Activated T-cell treated with anti-CD3 and anti-CD28 coated beads, Interleukin-2, amount 50 U/mL, for 24 hours (primary cell): ENCODE measurements around the gene XRCC6.
"Not testable (repeated sequence)": the region's sequence is repeated elsewhere in the genome, so short reads cannot be mapped to it uniquely, and the experiment has no call there.

Source experiments
- DNase-seq: peaks from one replicate; pipeline ENCODE4 v3.0.0-alpha.2; 2020
- H3K27ac Mint-ChIP-seq: 2 replicates; pipeline ENCODE4 v1.8.0; 2020; ENCODE audit warnings: mild to moderate bottlenecking, mixed read lengths
- H3K27me3 Mint-ChIP-seq: 2 replicates; pipeline ENCODE4 v1.8.0; 2020; ENCODE audit warnings: mixed read lengths
- H3K36me3 Mint-ChIP-seq: 2 replicates; pipeline ENCODE4 v1.8.0; 2020; ENCODE audit warnings: low read depth, mixed read lengths
- H3K4me1 Mint-ChIP-seq: 2 replicates; pipeline ENCODE4 v1.8.0; 2020; ENCODE audit warnings: low read depth, mixed read lengths
- H3K4me3 Mint-ChIP-seq: 2 replicates; pipeline ENCODE4 v1.8.0; 2020; ENCODE audit warnings: mild to moderate bottlenecking, moderate library complexity, mixed read lengths
- H3K9me3 Mint-ChIP-seq: 2 replicates; pipeline ENCODE4 v1.8.0; 2020; ENCODE audit warnings: mixed read lengths

XRCC6 gene

DNA sequence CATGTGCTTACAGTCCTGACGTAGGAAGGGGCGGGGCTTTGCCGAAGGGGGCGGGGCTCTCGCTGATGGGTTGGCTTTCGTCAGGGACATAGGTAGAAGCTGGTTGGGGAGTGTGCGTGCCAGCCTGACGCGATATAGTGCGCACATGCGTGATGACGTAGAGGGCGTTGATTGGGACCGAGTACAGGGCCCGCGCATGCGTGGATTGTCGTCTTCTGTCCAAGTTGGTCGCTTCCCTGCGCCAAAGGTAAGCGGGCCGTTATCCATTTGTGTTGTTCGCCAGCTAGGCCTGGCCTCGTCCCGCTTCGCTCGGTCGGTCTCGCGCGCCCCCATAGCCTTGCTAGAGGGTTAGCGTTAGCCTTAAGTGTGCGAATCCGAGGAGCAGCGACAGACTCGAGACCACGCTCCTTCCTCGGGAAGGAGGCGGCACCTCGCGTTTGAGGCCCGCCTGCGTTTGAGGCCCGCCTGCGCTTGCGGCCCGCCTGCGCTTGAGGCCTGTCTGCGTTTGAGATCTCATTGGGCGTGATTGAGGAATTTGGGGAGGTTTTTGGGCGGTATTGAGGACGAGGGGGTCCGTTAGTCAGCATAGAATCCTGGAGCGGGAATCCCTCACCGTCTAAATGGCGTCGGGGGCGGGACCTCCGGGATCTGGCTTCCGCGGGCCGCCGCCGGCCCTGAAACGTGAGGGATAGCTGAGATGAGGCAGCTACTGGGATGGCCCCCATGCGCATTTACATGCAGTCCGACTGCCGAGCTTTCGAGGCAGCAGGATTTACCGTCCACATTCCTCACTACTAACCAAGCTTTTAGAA, at the start of gene XRCC6:
Gene XRCC6, plus strand, starts transcription at position 197 of the 812 bp plus-strand sequence. CDS start 710 bp downstream, outside the sequence.
- H3K4me3 Mint-ChIP-seq, result peak within 1 kb of the TSS; percentile 96
- DNase-seq, result peak; percentile 100
- H3K9me3 Mint-ChIP-seq, result no peaks in the 10 kb centered on the region
- peaks cover 53% of the 10 kb centered on the region for H3K4me1 Mint-ChIP-seq
- H3K36me3 Mint-ChIP-seq, result peaks cover 82% of the 10 kb centered on the region
- H3K27ac Mint-ChIP-seq, result peak within 1 kb of the TSS; percentile 99
- no peaks in the 10 kb centered on the region for H3K27me3 Mint-ChIP-seq

DNA sequence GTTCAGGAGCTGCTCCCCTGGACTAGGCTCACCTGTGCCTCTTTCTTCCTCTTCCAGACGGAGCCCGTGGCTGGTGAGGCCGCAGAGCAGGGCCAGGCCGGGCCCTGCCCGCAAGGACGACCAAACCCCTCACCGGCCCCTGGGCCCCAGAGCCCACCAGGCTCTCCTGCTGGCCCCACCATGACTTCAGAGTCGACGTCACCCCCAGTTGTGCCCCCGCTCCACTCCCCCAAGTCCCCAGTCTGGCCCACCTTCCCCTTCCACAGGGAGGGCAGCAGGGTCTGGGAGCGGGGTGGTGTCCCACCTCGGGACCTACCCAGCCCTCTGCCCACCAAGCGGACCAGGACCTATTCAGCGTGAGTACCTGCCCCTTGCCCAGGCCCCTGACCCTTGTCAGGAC, 49.3 kb upstream of the XRCC6 start:
- Mint-ChIP-seq H3K4me1 (no peaks in the 10 kb centered on the region), H3K36me3 (peaks cover 11% of the 10 kb centered on the region), H3K4me3 (no peak overlapping the region), H3K27me3 (no peaks in the 10 kb centered on the region), H3K27ac (no peak overlapping the region), H3K9me3 (no peaks in the 10 kb centered on the region)
- no peak for DNase-seq

DNA sequence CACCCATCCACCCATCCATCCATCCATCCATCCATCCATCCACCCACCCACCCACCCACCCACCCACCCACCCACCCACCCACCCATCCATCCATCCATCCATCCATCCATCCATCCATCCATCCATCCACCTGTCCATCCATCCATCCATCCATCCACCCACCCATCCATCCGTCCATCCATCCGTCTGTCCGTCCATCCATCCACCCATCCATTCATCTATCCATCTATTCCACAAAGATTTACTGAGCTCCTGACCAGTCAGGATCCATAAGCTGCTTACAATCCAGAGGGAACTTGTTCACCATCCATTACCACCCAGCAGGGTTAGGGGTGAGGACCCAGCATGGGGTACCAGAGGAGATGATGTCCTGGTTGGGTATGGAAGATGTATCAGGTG, 48.8 kb upstream of the XRCC6 start:
- DNase-seq, result not testable (repeated sequence)

DNA sequence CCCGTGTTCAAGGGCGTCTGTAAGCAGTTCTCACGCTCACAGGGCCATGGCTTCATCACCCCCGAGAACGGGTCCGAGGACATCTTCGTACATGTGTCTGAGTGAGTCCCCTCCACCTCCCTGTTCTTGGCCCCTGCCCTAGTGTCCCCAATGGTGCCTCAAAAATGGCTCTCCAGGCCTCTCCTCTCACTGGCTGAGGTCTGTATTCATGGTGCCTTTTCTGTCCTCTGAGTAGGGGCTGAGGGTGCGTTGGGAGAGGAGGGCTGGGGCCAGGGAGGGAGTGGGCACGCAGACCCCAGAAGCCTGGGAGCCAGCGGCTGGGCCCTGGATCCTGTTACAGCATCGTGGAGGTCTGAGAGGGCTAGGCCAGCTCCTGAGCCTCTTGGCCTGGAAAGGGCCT, 47.4 kb upstream of the XRCC6 start:
- H3K27me3 Mint-ChIP-seq, result no peaks in the 10 kb centered on the region

More for the DNA sequence above, 48.8 kb upstream of the XRCC6 start:
- not testable (repeated sequence) for H3K27ac Mint-ChIP-seq, H3K4me1 Mint-ChIP-seq, H3K27me3 Mint-ChIP-seq, H3K9me3 Mint-ChIP-seq, H3K4me3 Mint-ChIP-seq
- H3K36me3 Mint-ChIP-seq, result peaks cover 16% of the 10 kb centered on the region

DNA sequence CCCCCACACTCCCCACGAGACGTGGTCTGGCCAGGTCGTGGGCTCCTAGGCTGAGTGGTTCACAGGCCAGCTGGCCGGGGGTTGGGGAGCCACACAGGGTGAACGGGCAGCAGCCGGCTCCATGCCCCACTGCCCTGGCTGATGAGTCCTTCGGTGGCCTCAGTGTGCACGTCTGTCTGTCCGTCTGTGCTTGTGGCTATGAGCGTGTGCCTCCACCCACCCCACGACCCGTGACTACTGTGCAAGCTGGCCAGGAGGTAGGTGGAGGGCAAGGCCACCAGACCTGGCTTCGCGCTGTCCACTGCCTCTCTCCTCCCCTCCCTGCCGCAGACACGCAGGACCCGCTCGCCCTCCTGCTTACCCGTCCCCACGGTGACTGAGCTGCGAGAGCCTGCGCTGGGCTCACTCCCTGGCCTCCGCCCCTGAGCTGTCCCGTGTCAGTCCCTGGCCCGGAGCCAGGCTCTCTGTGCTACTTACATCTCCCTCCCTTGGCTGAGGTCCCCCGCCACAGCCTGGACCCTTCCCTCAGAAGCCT, 46.2 kb upstream of the XRCC6 start:
- Mint-ChIP-seq H3K9me3 (no peaks in the 10 kb centered on the region), H3K27me3 (no peaks in the 10 kb centered on the region)
- DNase-seq, result no peak

More for the DNA sequence above, 47.4 kb upstream of the XRCC6 start:
- Mint-ChIP-seq H3K27ac (no peak overlapping the region), H3K9me3 (no peaks in the 10 kb centered on the region), H3K4me1 (no peaks in the 10 kb centered on the region), H3K36me3 (peaks cover 26% of the 10 kb centered on the region), H3K4me3 (no peak overlapping the region)
- no peak for DNase-seq

DNA sequence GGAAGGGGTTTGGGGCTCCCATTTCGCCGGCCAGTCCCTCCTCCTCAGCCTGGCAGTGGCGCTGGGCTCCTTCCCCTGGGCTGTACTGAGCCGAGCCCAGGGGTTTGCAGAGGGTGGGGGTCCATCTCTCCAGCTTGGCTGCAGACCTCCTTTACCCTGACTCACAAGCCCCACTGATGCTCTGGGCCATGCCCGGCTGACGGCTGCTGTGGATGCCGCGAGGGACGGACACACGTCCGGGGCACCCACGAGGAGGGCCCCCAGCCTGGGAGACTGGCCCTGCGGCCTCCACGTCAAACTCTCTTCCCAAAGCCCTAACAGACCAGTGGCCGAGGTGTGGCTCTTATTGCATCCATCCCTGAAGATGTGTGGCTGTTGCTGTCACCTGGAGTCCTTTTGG, 45.6 kb upstream of the XRCC6 start:
- H3K9me3 Mint-ChIP-seq, result no peaks in the 10 kb centered on the region
- no peak overlapping the region for H3K27ac Mint-ChIP-seq
- DNase-seq, result no peak
- H3K4me3 Mint-ChIP-seq, result no peak overlapping the region
- H3K36me3 Mint-ChIP-seq, result peaks cover 38% of the 10 kb centered on the region
- no peaks in the 10 kb centered on the region for H3K4me1 Mint-ChIP-seq
- H3K27me3 Mint-ChIP-seq, result no peaks in the 10 kb centered on the region

More for the DNA sequence above, 46.2 kb upstream of the XRCC6 start:
- Mint-ChIP-seq H3K4me1 (no peaks in the 10 kb centered on the region), H3K27ac (no peak overlapping the region), H3K4me3 (no peak overlapping the region), H3K36me3 (peaks cover 32% of the 10 kb centered on the region)

DNA sequence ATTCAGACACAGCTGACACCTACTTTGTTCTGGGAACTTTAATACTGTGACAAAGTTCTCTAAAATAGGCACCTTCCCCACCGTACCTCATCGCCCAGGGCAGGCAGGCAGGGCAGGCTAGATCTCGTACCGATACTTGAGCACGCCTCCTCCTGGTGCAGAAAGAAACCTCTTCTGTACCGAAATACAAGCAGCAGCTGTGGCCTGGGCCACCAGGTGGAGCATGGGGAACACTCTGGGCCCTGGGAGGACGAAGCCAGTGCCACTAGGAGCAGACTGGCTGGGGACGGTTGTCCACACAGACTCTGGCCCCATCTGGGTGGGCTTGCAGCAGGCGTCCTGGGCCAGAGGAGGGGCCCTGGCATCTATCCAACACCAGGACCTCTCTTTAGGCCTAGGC, 44.2 kb upstream of the XRCC6 start:
- H3K27me3 Mint-ChIP-seq, result no peaks in the 10 kb centered on the region
- no peak overlapping the region for H3K27ac Mint-ChIP-seq
- DNase-seq, result peak; percentile 39
- H3K4me1 Mint-ChIP-seq, result no peaks in the 10 kb centered on the region
- H3K4me3 Mint-ChIP-seq, result no peak overlapping the region
- no peaks in the 10 kb centered on the region for H3K9me3 Mint-ChIP-seq
- peaks cover 43% of the 10 kb centered on the region for H3K36me3 Mint-ChIP-seq

DNA sequence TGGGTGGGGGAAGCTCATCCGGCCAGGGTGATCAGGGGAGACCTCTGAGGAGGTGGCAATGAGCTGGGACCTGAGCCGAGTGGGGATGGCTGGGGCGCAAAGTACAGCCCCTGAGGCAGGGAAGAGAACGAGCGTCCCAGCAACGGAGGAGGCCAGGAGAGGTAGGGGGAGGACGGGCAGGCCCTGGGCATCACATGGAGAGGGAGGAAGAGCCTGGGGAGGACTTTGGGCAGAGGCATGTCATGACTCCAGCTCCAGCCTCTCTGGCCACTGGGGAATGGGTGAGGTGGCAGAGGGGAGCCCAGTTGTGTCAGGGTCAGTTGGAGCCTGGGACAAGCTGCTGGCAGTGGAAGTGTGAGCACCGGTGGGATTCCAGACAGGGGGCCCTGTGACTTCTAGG, 43.0 kb upstream of the XRCC6 start:
- Mint-ChIP-seq H3K9me3 (no peaks in the 10 kb centered on the region), H3K4me1 (no peaks in the 10 kb centered on the region), H3K4me3 (no peak overlapping the region), H3K27ac (no peak overlapping the region), H3K27me3 (no peaks in the 10 kb centered on the region), H3K36me3 (peaks cover 55% of the 10 kb centered on the region)
- DNase-seq, result no peak

DNA sequence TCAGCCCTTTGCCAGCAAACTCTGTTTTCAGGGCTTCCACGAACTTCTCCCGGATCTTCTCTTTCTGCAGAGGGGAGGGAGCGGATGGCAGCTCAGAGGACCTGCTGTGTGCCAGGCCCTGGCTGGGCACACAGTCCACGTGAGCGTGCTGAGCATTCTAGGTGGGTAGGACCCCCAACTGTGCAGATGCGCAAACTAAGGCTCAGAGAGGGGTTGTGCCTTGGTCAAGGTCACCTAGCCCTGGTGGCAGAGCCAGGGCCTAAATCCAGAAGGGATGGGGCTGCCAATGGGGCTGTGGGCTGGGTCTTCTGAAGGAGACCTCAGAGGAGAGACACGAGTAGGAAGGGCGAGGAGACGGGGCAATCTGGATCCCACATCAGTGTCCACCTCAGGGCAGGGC, 42.3 kb upstream of the XRCC6 start:
- H3K27ac Mint-ChIP-seq, result peak overlapping the region; percentile 11
- no peaks in the 10 kb centered on the region for H3K9me3 Mint-ChIP-seq
- H3K4me1 Mint-ChIP-seq, result no peaks in the 10 kb centered on the region
- no peak for DNase-seq
- peaks cover 62% of the 10 kb centered on the region for H3K36me3 Mint-ChIP-seq
- no peak overlapping the region for H3K4me3 Mint-ChIP-seq
- no peaks in the 10 kb centered on the region for H3K27me3 Mint-ChIP-seq

DNA sequence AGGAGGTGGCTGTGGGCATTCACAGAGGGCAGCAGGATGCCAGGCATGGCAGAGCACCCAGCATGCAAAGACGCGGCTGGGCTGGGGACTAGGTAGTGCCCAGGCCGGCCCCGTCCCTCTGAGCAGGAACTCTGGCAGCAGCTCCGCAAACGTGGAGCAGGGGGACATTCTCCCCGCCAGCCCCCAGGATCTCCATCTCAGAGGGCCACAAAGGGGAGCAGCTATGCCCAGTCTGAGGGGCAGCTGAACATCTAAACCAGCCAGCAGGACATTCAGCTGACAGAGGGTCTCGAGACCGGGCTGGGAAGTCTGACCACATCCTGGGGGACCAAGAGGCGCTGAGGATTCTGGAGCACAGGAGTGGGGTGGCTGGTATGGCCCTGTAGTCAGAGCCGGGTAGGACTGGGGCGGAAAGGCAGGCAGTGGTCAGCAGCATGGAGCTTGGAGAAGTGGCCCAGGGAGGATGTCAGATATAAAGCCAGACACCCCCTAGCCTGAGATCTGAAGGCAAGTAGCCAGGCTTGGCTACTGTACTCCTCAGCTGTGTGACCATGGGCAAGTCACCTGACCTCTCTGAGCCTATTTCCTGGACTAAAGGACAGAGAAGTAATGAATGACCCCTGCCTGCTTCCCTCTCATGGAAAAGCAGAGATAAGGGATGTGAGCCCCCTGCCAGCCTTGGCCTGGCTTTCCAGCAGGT, 41.6 kb upstream of the XRCC6 start:
- Mint-ChIP-seq H3K36me3 (peaks cover 69% of the 10 kb centered on the region), H3K4me1 (peaks cover 2% of the 10 kb centered on the region), H3K27me3 (no peaks in the 10 kb centered on the region), H3K9me3 (no peaks in the 10 kb centered on the region), H3K27ac (no peak overlapping the region), H3K4me3 (no peak overlapping the region)
- no peak for DNase-seq

DNA sequence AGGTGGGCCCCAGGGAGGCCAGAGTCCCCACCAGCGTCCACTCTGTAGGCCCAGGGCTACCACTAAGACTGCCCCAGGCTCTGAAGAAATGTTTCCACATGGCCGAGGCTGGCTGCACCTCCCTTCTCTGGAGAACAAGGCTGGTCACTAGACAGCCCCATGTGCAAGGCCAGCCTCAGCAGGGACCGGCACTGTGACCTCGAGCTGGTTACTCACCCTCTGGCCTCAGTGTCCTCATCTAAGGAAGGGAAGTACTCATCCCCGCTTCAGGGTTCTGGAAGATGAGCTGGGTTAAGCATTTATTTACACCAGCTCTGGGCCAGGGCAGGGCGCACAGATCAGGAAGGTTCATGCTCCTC, 41.1 kb upstream of the XRCC6 start:
- H3K27me3 Mint-ChIP-seq, result no peaks in the 10 kb centered on the region
- H3K27ac Mint-ChIP-seq, result no peak overlapping the region
- no peak for DNase-seq
- no peaks in the 10 kb centered on the region for H3K9me3 Mint-ChIP-seq
- no peak overlapping the region for H3K4me3 Mint-ChIP-seq
- H3K36me3 Mint-ChIP-seq, result peaks cover 74% of the 10 kb centered on the region
- peaks cover 2% of the 10 kb centered on the region for H3K4me1 Mint-ChIP-seq

DNA sequence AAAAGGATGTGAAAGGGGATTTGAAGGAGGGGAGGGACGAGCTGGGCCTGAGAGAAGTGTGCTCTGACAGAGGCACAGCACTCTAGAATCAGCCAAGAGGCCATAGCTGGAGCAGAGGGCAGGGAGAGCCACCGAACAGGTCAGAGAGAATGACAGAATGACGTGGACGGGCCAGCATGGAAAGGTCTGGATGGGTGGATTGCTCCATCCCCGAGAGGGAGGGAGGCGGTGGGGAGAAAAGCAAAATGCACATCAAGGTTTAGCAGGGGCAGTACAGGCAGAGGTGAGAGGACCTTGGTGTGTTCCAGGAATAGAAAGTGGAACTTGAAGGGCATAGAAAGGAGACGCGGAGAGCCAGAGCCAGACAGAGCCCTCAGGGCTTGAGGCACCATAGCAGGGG, 38.4 kb upstream of the XRCC6 start:
- no peak for DNase-seq
- H3K4me3 Mint-ChIP-seq, result no peak overlapping the region
- no peaks in the 10 kb centered on the region for H3K27me3 Mint-ChIP-seq
- H3K9me3 Mint-ChIP-seq, result no peaks in the 10 kb centered on the region
- peaks cover 62% of the 10 kb centered on the region for H3K36me3 Mint-ChIP-seq
- peak overlapping the region; percentile 6 for H3K27ac Mint-ChIP-seq
- peaks cover 9% of the 10 kb centered on the region for H3K4me1 Mint-ChIP-seq

DNA sequence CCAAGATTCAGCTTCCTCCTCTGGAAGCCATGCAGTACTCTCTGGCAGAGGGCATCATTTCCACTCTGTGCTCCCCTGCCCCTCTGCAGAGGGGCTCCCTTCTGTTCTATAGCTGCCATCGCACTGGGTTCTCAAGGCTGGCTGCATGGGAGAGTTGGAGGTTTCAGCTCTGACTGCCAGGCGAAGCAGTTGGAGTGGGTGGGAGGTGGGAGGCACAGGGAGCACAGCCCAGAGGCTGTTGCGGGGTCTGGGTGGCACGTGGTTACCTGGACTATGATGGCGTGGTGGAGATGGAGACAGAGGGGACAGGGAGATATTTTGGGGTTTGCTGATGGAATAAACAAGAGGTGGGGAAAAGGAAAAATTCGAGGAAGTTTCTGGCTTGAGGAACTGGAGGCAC, 36.2 kb upstream of the XRCC6 start:
- H3K9me3 Mint-ChIP-seq, result no peaks in the 10 kb centered on the region
- no peak overlapping the region for H3K4me3 Mint-ChIP-seq
- peaks cover 21% of the 10 kb centered on the region for H3K4me1 Mint-ChIP-seq
- DNase-seq, result no peak
- no peak overlapping the region for H3K27ac Mint-ChIP-seq
- peaks cover 54% of the 10 kb centered on the region for H3K36me3 Mint-ChIP-seq
- no peaks in the 10 kb centered on the region for H3K27me3 Mint-ChIP-seq

DNA sequence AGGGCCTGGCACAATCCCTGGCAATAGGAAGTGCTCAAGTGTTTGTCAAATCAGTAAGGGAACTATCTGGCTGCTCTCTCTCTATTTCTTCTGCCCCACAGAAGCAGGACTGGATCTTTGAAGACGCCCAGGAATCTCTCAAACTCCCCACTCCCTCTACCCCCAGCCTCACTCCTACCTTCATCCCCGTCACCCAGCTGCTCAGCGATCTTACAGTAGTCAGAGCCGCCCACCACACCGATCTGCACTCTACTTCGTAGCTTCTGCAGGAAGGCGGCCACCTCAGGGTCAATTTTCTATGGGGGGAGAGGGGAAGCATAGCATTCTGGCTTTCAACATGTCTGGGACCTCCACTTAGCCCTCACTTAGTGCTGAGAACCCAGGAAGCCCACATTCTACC, 35.2 kb upstream of the XRCC6 start:
- Mint-ChIP-seq H3K9me3 (no peaks in the 10 kb centered on the region), H3K36me3 (peaks cover 48% of the 10 kb centered on the region), H3K27ac (peak overlapping the region; percentile 57), H3K4me3 (no peak overlapping the region), H3K27me3 (no peaks in the 10 kb centered on the region), H3K4me1 (peaks cover 24% of the 10 kb centered on the region)
- DNase-seq, result no peak

DNA sequence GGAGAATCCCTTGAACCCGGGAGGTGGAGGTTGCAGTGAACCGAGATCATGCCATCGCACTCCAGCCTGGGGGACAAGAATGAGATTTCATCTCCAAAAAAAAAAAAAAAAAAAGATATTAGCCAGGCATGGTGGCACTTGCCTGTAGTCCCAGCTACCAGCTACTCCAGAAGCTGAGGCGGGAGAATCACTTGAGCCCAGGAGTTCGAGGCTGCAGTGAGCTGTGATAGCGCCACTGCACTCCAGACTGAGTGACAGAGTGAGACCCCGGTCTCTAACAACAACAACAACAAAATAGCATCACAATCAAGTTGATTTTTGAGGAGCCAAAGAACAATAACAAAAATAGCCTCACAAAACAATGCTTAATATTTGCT, 33.8 kb upstream of the XRCC6 start:
- Mint-ChIP-seq H3K4me3 (peak overlapping the region; percentile 10), H3K4me1 (peaks cover 25% of the 10 kb centered on the region), H3K9me3 (no peaks in the 10 kb centered on the region), H3K36me3 (peaks cover 38% of the 10 kb centered on the region), H3K27me3 (no peaks in the 10 kb centered on the region), H3K27ac (peak overlapping the region; percentile 11)
- no peak for DNase-seq
